ENCODE measurements around the gene OR2T29. TPM values are rescaled to one million over a fixed set of nuclear protein-coding genes. Genes with fewer than 3 reads are reported as not detected.

OR2T29 gene
- total RNA-seq, 8 experiments from 2014 or later: 0.27 to 0.90 (median 0.43) TPM; not detected in 4

Other genes starting within 250 kb of the OR2T29 start
- gene OR2M7, start 238.2 kb downstream of the OR2T29 start, total RNA-seq: under 1 TPM in 1 of 8 experiments, not detected in 7; 0.76 TPM
- gene OR14C36, start 214.0 kb downstream of the OR2T29 start, total RNA-seq: under 1 TPM in 3 of 8 experiments, not detected in 5; 0.32 to 0.52 (median 0.49) TPM
- gene OR2T4, start 201.1 kb downstream of the OR2T29 start, total RNA-seq: under 1 TPM in 1 of 8 experiments, not detected in 7; 0.66 TPM
- under 1 TPM in 4 of 8 experiments, not detected in 4; 0.14 to 0.66 (median 0.19) TPM for gene OR2T6, start 187.0 kb downstream of the OR2T29 start, total RNA-seq
- gene OR2T1, start 159.7 kb downstream of the OR2T29 start, total RNA-seq: under 1 TPM in 4 of 8 experiments, not detected in 4; 0.13 to 0.62 (median 0.34) TPM
- gene OR2T2, start 117.1 kb downstream of the OR2T29 start, total RNA-seq: 1 to 10 TPM in 1 of 8 experiments, under 1 TPM in 4, not detected in 3; 0.31 to 1.7 (median 0.33) TPM
- under 1 TPM in 2 of 8 experiments, not detected in 6; 0.38 to 0.80 TPM for gene OR2T3, start 89.4 kb downstream of the OR2T29 start, total RNA-seq
- gene OR2T5, start 74.2 kb downstream of the OR2T29 start, total RNA-seq: under 1 TPM in 1 of 8 experiments, not detected in 7; 0.21 TPM
- gene OR2G6, start 54.7 kb downstream of the OR2T29 start, total RNA-seq: under 1 TPM in 3 of 8 experiments, not detected in 5; 0.09 to 0.24 (median 0.13) TPM
- under 1 TPM in 3 of 8 experiments, not detected in 5; 0.32 to 0.81 (median 0.38) TPM for gene OR2T34, start 12.0 kb upstream of the OR2T29 start, total RNA-seq
- gene OR2T10, start 34.9 kb upstream of the OR2T29 start, total RNA-seq: under 1 TPM in 3 of 8 experiments, not detected in 5; 0.08 to 0.28 (median 0.09) TPM
- under 1 TPM in 4 of 8 experiments, not detected in 4; 0.05 to 0.38 (median 0.19) TPM for gene OR2T11, start 72.3 kb upstream of the OR2T29 start, total RNA-seq
- under 1 TPM in 1 of 8 experiments, not detected in 7; 0.05 TPM for gene OR2T35, start 82.5 kb upstream of the OR2T29 start, total RNA-seq
- under 1 TPM in 2 of 8 experiments, not detected in 6; 0.29 to 0.66 TPM for gene OR2T27, start 92.8 kb upstream of the OR2T29 start, total RNA-seq
- gene OR14I1, start 140.0 kb upstream of the OR2T29 start, total RNA-seq: under 1 TPM in 1 of 8 experiments, not detected in 7; 0.43 TPM
- under 1 TPM in 2 of 8 experiments, not detected in 6; 0.24 to 0.59 TPM for gene LYPD8, start 193.0 kb upstream of the OR2T29 start, total RNA-seq